GM18498 (cell line): ENCODE measurements around the gene VGLL3.
"Not testable (repeated sequence)": the region's sequence is repeated elsewhere in the genome, so short reads cannot be mapped to it uniquely, and the experiment has no call there.

Experiments
- ATAC-seq: cut with Tn5 transposase; IDR thresholded peaks from one replicate; pipeline ENCODE4 v1.9.1; 2021; ENCODE audit warnings: mild to moderate bottlenecking, moderate library complexity; ENCODE audit not compliant: unreplicated experiment

VGLL3 gene, protein sequence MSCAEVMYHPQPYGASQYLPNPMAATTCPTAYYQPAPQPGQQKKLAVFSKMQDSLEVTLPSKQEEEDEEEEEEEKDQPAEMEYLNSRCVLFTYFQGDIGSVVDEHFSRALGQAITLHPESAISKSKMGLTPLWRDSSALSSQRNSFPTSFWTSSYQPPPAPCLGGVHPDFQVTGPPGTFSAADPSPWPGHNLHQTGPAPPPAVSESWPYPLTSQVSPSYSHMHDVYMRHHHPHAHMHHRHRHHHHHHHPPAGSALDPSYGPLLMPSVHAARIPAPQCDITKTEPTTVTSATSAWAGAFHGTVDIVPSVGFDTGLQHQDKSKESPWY

DNA sequence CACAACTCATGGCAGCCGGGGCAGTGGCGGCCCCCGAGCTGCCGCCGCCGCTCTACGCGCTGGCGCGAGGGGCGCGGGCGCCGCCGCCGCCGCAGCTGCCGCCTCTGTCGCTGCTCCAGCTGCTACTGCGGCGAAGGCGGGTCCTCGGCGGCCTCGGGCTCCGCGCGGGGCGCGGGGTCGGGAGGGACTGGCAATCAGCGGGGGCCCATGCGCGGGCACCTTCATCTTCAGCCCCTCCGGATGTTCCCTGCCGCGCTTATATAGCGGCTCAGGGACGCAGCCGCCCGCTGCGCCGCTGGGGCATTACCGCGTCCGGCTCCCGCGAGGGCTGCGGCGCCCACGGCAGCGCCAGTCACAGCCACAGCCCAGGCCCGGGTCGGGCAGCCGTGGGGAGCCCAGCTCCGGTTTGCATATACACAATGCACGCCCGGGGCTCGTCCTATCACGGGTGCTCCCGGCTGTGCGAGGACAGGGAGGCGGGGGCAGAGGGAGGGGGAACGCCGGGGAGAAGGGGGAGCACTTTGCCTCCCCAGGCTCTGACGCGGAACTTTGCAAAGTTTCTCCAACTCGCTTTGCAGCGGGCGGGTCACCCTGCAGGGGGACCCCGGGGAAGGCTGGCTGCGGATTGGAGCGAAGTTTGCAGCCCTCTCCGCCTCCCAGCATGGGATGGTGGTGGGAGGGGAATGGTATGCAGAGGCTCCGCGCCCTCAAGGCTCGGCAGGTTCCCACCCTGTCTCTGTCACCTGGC lies at the start of gene VGLL3:
VGLL3 (minus strand) TSS at position 416 of the 748 bp plus-strand sequence; CDS start at position 10, 406 bp downstream.
- peak; percentile 66 for ATAC-seq

DNA sequence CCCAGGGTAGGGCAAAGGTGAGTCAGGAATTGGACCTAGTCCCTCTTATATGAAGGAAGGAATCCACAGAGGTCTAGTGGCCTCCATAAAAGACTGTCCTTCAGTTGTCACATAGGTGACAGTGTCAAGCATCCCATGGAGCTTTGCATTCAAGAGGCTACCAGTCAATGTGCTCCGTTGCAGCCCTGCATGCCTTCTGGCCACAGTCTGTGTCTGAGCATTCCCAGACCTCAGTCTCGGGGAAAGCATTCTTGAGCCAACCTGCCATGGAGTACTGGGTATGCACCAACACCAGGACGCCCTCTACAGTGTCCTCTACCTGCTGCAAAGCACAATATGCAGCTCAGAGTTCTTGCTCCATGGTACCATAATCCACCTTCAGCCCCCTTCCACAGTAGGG lies 46.7 kb upstream of the VGLL3 start:
- no peak for ATAC-seq

DNA sequence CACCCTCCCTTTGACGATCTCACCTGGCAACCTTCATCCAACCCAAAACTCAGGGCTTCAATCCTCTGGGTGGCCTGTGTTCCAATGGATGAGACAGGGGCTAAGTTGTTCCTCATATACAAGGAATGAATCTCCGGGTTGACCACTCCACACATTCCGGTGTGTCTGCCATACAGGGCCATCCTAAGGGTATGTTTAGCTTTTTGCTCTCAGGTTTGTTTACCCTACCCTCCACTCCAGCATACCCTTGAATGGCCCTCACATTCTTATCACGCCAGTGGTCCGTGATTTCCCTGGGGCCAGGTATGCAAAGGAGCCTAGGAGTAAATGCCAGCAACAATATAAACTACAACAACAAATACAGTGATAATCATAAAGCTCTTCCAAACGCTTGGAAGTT lies 45.7 kb upstream of the VGLL3 start:
- no peak for ATAC-seq

DNA sequence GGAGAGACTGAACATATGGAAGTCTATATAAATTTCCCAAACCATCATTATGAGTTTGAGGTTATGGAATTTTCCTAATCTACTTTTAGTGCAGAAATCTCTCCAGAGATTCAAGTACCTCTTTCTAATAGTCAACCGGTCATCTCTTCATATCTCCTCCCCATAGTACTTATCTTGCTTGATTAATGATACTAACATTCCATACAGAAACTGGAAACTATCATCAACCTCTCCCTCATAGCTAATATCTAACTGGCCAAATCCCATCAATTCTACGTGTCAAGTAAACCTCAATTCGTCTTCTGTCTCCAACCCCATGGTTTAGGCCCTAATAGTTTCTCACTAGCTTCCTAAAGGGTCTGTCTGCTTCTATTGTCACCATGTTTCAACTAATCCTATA lies 44.4 kb upstream of the VGLL3 start:
- ATAC-seq: no peak

DNA sequence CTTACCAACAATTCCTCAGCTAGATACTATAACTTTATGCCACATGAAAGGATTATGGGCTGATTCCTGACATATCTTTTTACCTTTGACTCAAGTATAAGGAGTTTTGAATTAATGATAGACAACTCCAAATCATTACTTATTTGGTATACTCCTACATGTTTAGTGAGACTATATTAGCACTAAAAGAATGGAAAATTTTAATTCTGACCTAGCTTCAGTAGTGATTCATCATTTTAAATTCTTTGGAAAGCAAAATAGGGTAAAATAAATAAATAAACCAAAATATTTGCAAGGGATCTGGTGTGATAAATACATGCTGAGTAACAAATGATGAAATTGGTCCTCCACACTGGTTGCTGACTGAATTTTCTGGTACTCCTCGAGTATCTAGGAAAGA lies 42.3 kb upstream of the VGLL3 start:
- ATAC-seq: no peak

DNA sequence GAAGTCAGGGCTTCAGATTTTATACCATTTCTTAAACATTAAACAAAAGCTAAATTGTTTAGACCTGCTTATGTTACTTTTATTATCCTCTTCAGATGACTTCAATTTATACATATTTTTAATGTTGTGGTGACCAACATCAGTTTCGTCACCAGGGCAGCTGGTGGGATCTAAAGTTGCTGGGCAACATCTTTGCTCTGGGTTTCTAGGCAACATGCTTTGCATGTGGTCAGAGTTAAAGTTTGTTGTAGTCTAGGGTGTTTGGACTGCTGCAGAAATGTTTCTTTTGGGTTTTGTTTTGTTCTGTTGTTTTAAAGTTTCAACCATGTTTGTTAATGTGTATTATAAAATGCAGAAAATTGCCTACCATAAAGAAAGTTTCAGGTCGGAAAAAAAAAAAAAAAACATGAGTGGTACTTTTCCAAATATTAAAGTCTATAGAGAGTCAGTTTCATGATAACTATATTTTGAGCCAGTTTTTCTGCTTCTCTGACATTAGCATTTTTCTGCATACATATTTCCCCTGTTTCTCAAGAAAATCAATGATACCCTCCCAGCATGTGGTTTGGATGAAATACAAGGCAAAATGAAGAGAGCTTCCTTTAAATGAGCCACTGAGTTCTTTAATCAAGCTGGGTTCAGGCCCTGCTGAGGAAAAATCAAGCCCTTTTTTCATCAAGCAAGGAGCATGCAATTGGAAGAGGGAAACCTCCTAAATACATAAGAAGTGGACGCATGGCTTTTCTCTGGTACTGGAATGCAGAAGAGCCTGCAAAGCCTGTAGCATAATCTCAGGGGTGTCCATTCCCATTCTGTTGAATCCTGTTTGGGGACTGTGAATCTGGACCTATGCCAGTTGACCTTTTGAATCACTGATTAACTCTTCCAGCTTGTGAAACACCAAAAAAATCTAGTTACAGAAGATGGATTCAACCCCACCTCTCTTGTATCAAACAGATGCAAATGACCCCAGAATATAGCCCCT lies 35.0 kb upstream of the VGLL3 start:
- ATAC-seq: no peak

DNA sequence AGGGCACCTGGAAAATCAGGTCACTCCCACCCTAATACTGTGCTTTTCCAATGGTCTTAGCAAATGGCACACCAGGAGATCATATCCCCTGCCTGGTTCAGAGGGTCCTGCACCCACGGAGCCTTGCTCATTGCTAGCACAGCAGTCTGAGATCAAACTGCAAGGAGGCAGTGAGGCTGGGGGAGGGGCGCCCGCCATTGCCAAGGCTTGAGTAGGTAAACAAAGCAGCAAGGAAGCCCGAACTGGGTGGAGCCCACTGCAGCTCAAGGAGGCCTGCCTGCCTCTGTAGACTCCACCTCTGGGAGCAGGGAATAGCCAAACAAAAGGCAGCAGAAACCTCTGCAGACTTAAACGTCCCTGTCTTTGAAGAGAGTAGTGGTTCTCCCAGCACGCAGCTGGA lies 26.4 kb upstream of the VGLL3 start:
- not testable (repeated sequence) for ATAC-seq

DNA sequence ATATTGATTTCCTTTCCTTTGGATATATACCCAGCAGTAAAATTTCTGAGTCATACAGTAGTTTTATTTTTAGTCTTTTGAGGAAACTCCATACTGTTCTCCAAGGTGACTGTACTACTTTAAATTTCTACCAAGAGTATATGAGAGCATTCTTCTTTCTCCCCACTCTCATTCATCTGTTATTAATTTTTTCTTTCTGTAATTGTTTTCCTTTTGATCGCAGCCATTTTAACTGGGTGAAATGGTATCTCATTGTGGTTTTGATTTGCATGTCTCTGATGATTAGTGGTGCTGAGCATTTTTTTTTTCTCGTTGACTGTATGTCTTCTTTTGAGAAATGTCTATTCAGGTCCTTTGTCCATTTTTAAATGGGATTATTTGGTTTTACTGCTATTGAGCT lies 18.3 kb upstream of the VGLL3 start:
- ATAC-seq: no peak

DNA sequence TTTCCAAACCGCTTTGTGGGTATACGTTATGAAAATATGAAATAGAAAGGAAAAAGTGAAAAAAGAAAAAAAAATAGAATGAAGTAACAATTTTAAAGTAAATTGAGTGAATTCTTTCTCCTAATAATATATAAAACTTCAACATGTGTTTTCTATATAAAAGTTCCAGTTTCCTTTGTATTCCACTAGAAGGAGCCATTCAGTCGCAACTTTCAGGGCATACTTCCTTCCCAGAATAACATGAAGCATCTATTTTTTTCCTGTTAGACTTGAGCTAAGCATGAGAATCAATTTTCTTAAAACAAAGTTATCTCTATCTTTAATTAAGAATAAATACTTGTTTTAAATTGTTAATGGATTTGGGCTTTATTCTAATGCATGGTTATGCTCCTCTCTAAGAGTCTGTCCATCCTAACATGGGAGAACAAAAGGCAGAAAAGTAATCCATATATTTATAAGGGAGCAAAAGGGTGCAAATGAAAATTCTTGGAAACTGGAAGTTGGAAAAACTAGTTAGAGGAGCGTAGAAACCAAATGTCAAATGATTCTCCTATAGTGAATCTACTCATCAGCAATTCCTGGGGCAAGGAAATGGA lies 16.0 kb upstream of the VGLL3 start:
- ATAC-seq: no peak

DNA sequence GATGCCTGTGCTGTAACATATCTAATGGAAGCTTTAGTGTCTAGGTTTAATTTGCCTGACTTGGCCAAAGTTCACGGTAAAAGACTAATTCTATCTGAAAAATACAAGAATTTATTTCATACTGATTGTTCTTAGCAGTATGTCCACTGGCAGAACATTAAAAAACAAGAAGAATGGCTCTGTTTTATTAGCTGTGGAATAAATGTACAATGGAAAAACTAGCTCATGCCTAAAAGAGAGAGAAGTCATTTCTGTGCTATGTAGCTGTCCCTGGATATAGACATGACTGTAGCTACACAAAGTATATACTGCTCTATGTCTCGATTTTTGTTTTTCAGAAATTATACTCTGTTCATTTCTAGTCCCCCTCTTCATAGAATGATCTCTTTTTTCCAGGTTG lies 13.9 kb upstream of the VGLL3 start:
- ATAC-seq: no peak

DNA sequence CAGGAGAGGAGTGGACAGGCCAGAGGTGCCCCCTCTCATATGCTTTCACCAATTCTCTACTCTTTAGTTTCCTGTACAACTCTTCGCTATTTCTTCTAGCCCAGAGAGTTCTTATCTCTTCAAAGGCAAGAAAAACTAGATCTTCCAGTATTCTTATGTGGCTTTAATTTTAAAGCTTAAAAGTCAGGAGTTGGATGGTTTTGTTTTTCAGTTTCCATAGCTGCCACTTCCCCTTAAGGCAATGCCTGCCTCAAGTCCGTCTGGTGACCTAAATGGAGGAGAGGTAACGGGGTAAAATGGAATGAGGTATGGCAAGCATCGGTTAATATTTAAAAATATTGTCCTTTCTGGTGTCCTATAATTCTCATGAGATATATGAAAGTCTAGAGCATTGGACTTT lies 11.4 kb upstream of the VGLL3 start:
- no peak for ATAC-seq

DNA sequence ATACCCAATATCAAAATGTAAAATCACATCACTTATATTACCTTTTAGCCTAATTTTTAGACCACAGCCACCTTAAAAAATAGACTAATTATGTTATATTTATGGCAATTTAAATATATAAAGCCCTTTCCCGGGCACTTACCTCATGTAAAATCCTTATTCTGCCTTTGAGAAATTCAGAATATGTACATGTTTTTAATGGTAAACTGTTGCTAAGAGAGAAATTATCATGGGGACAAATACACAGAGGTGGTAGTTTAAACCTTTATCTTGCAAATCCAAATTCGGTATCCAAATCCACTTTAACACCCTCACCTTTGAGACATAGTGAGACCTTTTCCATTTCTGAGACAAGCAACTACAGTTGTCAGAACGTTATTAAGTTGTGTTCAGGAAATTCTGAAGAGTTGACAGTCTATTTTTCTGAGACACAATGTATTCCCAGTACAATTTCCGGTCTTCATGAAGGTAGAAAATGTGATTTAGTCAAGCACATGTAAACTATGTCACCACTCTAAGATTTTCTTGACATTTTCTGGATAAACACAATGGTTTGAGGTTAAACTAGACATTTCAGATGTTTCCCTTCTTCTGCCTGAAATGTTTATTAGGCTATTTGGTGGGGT lies 10.6 kb upstream of the VGLL3 start:
- no peak for ATAC-seq

DNA sequence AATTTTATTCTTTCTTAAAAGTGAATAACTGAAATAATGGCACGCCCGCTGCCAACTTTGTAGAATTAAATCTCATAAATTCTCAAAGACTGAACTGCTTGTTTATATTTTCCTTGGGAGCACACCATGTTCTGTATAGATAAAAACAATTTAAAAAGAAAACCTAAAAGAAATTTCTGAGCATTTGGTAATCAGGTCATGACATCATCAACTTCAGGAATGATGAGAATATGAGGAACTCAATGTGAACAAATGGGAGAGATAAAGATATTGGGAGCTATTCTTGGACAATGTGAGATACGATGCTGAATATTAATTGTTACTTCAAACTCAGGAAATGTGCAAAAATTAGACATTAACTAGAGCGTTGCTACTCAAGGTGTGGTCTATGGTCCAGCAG lies 10.0 kb upstream of the VGLL3 start:
- ATAC-seq: no peak

DNA sequence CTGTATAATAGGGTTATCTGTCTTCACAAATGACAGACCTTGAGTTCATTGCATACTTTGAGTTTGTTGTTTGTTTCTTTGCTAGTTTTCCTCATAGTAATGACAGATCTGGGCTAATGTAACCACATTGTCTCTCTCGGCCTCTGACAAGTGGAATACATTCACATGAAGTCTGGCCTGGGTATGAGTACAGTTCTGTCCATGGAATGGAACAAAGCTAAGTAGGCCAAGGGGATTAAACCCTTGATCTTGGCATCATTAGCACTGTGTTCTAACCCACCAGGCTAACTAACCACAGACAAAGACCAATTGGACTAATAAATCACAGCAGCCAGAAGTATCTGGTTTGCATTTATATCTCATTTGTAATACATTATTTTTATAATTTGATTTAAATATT lies 7.6 kb upstream of the VGLL3 start:
- ATAC-seq: no peak

DNA sequence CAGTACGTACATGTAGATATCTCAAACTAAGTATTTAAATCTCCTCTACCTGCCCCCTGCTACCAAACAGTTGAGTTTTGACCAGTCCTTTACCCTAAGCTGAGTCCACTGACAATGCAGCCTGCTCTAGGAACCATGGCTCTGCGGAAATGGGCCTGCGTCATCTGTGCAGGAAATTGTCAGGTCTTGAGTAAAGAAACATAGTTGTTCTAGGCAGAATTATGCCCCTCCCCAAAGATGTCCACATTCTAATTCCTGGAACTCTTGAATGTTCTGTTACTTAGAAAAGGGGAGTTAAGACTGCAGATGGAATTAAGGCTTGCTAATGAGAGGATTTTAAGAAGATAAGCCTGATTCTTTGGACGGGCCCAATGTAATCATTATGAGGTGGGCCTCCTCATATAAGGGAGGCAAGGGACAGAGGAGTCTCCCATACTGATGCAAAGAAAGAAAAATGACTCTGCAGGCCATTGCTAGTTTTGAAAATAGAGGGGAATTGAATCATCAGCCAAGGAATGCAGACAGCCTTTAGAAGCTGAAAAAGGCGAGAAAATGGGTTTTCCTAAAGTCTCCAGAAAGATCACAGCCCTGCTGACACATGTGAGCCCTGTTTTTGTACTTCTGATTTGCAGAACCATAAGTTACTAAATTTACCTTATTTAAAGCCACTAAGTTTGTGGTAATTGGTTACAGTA lies 5.5 kb upstream of the VGLL3 start:
- ATAC-seq: no peak

DNA sequence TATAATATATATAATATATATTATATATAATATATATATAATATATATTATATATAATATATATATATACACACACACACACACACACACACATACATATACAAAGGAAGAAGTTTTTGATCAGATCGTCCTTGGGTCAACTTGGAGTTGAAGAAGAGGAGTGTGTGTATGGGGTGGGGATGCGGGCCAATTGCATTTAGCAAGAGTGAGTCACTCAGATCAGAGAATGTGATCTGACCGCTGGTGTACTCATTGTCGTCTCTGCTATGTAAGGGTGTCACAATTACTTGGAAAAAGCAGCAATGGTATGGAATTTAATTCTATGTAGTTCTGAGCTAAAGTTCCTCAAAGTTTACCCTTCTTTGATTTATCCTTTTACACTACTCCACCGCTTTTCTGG lies 4.6 kb upstream of the VGLL3 start:
- no peak for ATAC-seq

DNA sequence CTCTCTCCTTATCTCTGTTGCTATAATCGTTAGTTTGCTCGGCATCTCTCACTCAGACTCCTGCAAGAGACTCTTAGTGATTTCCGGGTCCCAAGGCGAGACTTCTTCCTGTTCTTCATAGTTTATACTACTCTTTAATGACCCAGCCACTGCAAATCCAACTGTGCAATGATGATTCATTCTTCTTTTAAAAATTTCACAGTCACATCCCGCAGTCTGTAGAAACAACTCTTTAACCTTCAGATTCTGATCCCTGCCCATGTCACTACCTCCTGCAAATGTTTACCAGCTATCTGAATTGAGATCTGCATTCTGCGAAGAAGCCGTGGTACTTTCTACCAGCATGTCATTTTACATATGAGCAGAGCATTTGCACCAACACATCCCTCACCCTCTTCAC lies 2.8 kb upstream of the VGLL3 start:
- no peak for ATAC-seq

DNA sequence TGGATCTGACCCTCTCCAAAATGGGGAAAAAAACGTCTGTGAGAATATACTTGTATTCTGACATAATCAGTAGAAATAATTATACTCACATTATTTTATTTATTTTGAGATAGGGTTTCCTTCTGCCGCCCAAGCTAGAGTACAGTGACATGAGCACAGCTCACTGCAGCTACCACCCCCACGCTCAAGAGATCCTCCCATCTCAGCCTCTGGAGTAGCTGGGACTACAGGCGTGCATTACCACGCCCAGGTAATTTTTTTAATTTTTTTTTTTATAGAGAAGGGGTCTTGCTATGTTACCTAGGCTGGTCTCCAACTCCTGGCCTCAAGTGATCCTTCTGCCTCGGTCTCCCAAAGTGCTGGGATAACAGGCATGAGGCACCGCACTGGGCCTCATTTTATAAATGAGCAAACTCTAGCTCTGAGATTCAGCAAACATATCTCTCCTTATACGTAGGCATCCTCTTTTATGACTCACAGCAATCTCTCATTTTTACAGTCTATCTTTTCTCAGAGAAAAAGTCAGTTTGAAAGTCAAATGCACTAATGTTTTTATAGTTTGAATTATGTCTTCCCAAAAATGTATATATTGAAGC lies 989 bp upstream of the VGLL3 start:
- no peak for ATAC-seq

DNA sequence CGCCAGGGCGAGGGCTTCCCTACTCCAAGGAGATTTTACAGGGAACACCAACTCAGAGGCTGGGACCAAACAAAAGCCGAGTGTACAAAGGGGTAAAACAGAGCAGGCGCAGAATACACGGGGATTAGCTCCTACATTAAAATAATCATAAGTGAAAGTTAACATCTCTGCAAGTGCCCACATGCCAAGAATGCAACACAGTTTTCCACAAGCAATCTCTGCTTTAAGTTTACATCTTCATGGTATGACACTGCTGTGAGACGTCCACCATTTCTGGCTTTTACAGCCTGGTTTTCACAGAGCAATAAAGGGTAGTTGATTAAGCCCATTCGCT lies 500 bp upstream of the VGLL3 start:
- ATAC-seq: no peak
